ENCODE measurements around the gene ZFYVE21.

Gene ZFYVE21

DNA sequence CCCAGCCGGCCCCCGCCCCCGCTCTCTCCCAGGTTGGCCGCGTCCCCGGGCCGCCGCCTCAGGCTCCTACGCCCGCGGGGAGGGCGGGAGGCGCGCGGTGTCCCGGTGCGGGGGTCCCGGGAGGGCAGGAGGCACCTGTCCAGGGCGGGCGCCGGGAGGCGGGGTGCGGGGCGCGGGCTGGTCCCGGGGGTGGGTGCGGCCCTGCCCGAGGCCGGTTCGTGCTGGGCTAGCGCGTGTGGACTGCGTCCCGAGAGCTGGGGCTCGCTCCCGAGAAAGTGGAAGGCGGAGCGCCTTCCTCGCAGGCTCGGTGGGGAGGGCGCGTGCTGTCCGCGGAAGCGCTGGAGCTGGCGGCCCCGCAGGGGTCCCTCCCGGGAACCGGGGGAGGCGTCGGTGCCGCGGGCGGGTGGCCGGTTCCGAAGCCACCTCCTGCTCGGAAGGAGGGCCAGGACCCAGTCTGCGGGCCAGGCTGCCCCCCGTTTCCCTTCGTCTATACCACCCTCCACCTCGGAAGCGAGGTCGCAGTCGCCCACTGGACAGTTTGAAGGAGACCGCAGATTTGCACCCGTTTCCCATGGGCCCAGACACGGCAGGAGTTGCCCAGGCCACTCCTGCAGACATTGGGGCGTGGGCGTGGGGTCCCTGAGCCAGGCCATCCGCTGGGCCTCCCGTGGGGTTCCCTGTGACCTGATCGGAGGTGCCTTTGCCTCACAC is 636 bp downstream of the ZFYVE21 start:
- in situ Hi-C loops (cut with MboI; ENCODE audit: low sequenced_read_pairs, unreplicated experiment) = no loop called here
- TF ChIP-seq, protein P1, sequence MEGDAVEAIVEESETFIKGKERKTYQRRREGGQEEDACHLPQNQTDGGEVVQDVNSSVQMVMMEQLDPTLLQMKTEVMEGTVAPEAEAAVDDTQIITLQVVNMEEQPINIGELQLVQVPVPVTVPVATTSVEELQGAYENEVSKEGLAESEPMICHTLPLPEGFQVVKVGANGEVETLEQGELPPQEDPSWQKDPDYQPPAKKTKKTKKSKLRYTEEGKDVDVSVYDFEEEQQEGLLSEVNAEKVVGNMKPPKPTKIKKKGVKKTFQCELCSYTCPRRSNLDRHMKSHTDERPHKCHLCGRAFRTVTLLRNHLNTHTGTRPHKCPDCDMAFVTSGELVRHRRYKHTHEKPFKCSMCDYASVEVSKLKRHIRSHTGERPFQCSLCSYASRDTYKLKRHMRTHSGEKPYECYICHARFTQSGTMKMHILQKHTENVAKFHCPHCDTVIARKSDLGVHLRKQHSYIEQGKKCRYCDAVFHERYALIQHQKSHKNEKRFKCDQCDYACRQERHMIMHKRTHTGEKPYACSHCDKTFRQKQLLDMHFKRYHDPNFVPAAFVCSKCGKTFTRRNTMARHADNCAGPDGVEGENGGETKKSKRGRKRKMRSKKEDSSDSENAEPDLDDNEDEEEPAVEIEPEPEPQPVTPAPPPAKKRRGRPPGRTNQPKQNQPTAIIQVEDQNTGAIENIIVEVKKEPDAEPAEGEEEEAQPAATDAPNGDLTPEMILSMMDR (IDR thresholded peaks at IDR 0.05; ENCODE audit: borderline replicate concordance, control extremely low read depth, extremely low read depth, insufficient read depth, missing control alignments) = no peak
- peak; percentile 63 for DNase-seq (ENCODE audit: low spot score)

DNA sequence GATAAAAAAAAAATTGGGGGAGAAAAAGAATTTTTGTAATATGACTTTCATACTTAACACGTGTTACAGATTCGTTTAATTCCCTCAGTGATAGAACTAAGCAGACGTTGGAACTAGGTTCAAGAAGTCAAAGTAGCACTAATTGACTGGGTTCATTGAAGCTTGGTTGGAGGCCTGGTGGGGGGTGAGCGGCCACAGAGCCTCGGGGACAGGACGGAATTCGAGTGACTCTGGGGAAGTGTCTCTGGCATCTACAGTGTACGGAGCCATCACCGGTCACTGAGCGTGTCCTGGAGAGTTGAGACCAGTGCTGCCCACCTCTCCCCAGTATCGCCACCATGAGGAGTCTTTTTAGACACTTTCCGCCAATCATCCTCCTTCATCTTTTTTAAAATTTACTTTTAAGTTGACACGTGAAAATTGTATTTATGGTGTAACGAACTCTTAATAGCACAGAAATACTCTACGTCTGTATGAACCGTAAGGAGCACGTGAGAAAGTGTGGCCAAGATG is 1.3 kb downstream of the ZFYVE21 start:
- DNase-seq (ENCODE audit: low spot score) = no peak
- TF ChIP-seq, protein P1 (IDR thresholded peaks at IDR 0.05; ENCODE audit: borderline replicate concordance, control extremely low read depth, extremely low read depth, insufficient read depth, missing control alignments) = no peak
- in situ Hi-C loops (cut with MboI; ENCODE audit: low sequenced_read_pairs, unreplicated experiment) = no loop called here

DNA sequence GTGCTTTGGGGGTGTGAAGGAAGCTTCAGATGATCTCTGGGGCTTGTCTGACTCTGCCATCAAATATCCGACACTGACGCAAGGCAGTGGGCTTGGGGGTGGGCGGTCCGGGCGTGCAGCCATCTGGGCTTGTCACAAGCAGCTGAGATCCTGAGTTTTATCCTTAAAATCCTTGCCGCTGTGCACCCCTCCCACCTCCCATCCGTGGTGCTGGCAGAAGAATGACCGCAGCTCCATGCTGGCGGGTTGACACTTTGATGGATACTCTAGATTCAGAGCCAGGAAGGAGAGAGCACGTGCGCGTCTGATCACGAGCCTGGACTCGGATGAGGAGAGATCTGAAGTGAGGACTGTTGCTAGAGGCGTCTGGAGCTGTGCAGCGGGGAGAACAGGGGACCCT is 3.0 kb downstream of the ZFYVE21 start:
- TF ChIP-seq, protein P1 (IDR thresholded peaks at IDR 0.05; ENCODE audit: borderline replicate concordance, control extremely low read depth, extremely low read depth, insufficient read depth, missing control alignments) = no peak
- in situ Hi-C loops (cut with MboI; ENCODE audit: low sequenced_read_pairs, unreplicated experiment) = no loop called here
- no peak for DNase-seq (ENCODE audit: low spot score)

DNA sequence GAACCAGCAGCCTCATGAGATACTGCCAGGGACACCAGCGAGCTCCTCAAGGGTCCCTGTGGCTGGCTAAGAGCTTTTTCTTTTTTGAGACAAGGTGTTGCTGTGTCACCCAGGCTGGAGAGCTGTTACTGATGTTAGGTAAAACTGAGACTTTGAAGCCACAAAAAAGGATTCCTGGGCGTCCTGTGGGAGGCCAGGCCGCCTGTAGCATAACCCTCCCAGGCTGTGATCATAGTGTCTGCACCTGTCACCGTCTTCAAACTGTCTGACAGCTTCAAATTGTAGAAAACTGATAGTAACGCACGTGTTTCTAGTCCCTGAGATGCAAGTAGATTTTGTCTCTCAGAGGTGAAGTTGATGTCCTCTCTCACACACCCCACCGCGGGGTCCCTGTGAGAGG is 4.1 kb downstream of the ZFYVE21 start:
- no peak for DNase-seq (ENCODE audit: low spot score)
- TF ChIP-seq, protein P1 (IDR thresholded peaks at IDR 0.05; ENCODE audit: borderline replicate concordance, control extremely low read depth, extremely low read depth, insufficient read depth, missing control alignments) = no peak
- in situ Hi-C loops (cut with MboI; ENCODE audit: low sequenced_read_pairs, unreplicated experiment) = no loop called here

DNA sequence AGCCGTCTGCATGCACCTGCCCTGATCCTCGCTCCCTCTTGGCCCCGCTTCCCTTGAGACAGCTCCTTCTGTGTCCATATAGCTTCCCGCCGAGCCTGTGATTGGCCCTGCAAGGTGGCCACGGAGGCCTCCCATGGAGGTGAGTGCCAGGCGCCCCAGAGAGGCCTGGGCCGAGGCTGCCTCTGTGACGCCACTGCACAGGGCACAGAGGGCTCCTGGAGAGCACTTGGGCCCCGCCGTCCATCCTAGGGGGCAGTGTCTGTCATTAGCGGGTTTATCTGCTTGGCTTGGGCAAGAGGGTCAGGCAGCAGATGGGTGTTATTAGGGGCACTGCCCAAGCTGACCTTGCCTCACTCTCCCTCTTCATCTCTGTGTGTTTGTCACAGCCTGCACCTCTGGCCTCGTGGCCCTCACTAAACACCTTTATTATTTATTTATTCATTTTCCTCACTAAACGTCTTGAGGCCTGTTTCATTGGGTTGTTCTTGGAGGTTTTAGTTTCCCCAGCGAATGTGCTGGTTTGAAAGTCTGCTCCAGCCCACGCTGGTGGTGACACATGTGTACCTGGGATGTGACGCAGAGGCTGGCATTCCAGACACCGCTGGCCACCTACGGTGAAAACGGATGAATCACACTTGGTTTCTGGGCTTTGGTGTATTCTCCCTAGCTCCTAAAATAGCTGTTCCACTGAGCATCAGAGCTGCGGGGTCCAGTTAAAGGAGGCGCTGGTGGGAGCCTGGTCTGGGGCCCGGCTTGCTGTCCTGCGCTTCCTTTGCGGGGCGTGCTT is 5.9 kb downstream of the ZFYVE21 start:
- no peak for DNase-seq (ENCODE audit: low spot score)
- TF ChIP-seq, protein P1 (IDR thresholded peaks at IDR 0.05; ENCODE audit: borderline replicate concordance, control extremely low read depth, extremely low read depth, insufficient read depth, missing control alignments) = no peak
- in situ Hi-C loops (cut with MboI; ENCODE audit: low sequenced_read_pairs, unreplicated experiment) = no loop called here

DNA sequence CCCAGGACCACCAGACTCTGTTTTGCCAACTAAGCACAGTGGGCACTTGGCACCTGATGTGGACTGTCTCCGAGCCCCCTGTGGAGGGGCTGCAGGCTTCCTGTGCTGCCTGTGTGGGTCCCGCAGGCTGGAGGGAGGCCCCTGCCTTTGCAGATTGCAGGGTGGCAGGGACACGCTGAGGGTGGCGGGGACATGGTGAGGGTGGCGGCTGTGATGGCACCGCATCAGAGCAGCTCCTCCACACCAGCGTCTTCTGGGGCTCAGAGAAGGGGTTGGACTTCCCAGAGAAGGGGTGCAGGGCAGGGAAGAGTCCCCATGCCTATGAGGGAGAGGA is 8.1 kb downstream of the ZFYVE21 start:
- TF ChIP-seq, protein P1 (IDR thresholded peaks at IDR 0.05; ENCODE audit: borderline replicate concordance, control extremely low read depth, extremely low read depth, insufficient read depth, missing control alignments) = no peak
- no peak for DNase-seq (ENCODE audit: low spot score)
- in situ Hi-C loops (cut with MboI; ENCODE audit: low sequenced_read_pairs, unreplicated experiment) = no loop called here
